Lung (tissue), 12 donors: ENCODE data around the gene CTTN. TPM values are rescaled to one million over a fixed set of nuclear protein-coding genes. Genes with fewer than 3 reads are reported as not detected.
A peak's percentile ranks its signal among the peaks of the same experiment; 100 is the strongest.

ENCODE experiments used
- ATAC-seq: fragments of 200-7000 bp; cut with Tn5 transposase; one replicate; pipeline ENCODE4 v1.9.1; 2020; ENCODE audit warnings: moderate number of reproducible peaks; ENCODE audit not compliant: insufficient read depth, low FRiP score
- DNase-seq, 3 donors: peaks; one replicate each; pipeline ENCODE4 v3.0.0-alpha.2; 2013 to 2017
- H3K27ac ChIP-seq, 2 donors: one replicate each; pipeline ENCODE4 v1.5.1; 2013; ENCODE audit warnings: mild to moderate bottlenecking in 2 of 2, moderate library complexity in 2 of 2, control low read depth in 1 of 2, inconsistent platforms in 1 of 2, low read depth in 1 of 2, low read length in 1 of 2
- H3K27me3 ChIP-seq, 3 donors: one replicate each; pipeline ENCODE4 v1.5.1; 2013; ENCODE audit warnings: low read length in 2 of 3; ENCODE audit not compliant: control insufficient read depth in 3 of 3, insufficient read depth in 3 of 3
- H3K36me3 ChIP-seq, 4 donors: one replicate each; pipeline ENCODE4 v1.5.1; 2013; ENCODE audit warnings: low read length in 4 of 4, mild to moderate bottlenecking in 1 of 4, moderate library complexity in 1 of 4; ENCODE audit not compliant: control insufficient read depth in 4 of 4, insufficient read depth in 4 of 4
- H3K4me1 ChIP-seq, 5 donors: one replicate each; pipeline ENCODE4 v1.5.1; 2013; ENCODE audit warnings: low read length in 5 of 5, mild to moderate bottlenecking in 2 of 5, moderate library complexity in 1 of 5; ENCODE audit not compliant: control insufficient read depth in 5 of 5, insufficient read depth in 5 of 5
- H3K4me3 ChIP-seq: one replicate; pipeline ENCODE4 v1.5.1; 2013; ENCODE audit warnings: mild to moderate bottlenecking, control low read depth, moderate library complexity
- H3K9ac ChIP-seq, 2 donors: one replicate each; pipeline ENCODE4 v1.5.1; 2013; ENCODE audit warnings: low read length in 2 of 2, control low read depth in 1 of 2; ENCODE audit not compliant: insufficient read depth in 1 of 2
- H3K9me3 ChIP-seq, 4 donors: one replicate each; pipeline ENCODE4 v1.5.1; 2013; ENCODE audit warnings: low read length in 3 of 4, mild to moderate bottlenecking in 1 of 4, moderate library complexity in 1 of 4; ENCODE audit not compliant: control insufficient read depth in 4 of 4, insufficient read depth in 3 of 4
- CTCF ChIP-seq: IDR thresholded peaks from 2 replicates; pipeline ENCODE4 v1.5.1; 2012; ENCODE audit warnings: mild to moderate bottlenecking; ENCODE audit errors: control extremely low read depth, extremely low read depth
- WGBS, 2 donors: extraction: QIAGEN DNeasy Blood & Tissue Kit; methylation state at CpG; one replicate each; pipeline ENCODE4 v1.1.7; 2013; 5-methylcytosine and 5-hydroxymethylcytosine counted together
- polyA plus RNA-seq, 2 donors: library from polyadenylated mRNA; stranded (reverse); fragments of 200-250 nt; gene quantifications; one replicate each; pipeline ENCODE4 v1.2.1, GENCODE V29; 2013
- total RNA-seq, 2 donors: library from RNA; depleted of rRNA in 1 of 2; stranded (reverse); fragments of >200 nt in 1 of 2; gene quantifications; one replicate each; pipeline ENCODE4 v1.2.1, GENCODE V29; 2014 to 2021
- donor health status: control.
- donor health status: control.
- donor health status: Bipolar disorder and iron deficiency.
- donor health status: healthy.
- donor health status: DM: yes; HTN: yes; CAD: no.

Gene CTTN
- total and polyA plus RNA-seq, 4 donors: 89.8 to 235 (median 154) TPM

- H3K4me1 ChIP-seq: no peaks in the 10 kb centered on the region
- 73 to 79% methylated on average over 19 of the region's 19 CpGs for WGBS, 2 donors
- no peak overlapping the region for H3K27ac ChIP-seq
- no peak for TF ChIP-seq CTCF
- H3K27me3 ChIP-seq: no peaks in the 10 kb centered on the region
- no peaks in the 10 kb centered on the region for H3K36me3 ChIP-seq
- no peak overlapping the region for H3K4me3 ChIP-seq
- no peak for ATAC-seq
- H3K9me3 ChIP-seq: peaks cover 0 to 1% (median 0%) of the 10 kb centered on the region in 4 donors
- no peak overlapping the region for H3K9ac ChIP-seq
- peak in 2 of 3 donors; percentile 19 to 21 for DNase-seq
Measured at GRCh38 chr11:70468256-70469195, 70.2 kb downstream of the CTTN start.

GRCh38 chr11:70470127-70470526, 71.8 kb downstream of the CTTN start:
- 20 to 47% methylated on average over 6 of the region's 6 CpGs for WGBS, 2 donors
- Histone ChIP-seq H3K36me3 (no peaks in the 10 kb centered on the region), H3K4me1 (no peaks in the 10 kb centered on the region), H3K27ac (no peak overlapping the region), H3K9ac (no peak overlapping the region), H3K9me3 (no peaks in the 10 kb centered on the region), H3K27me3 (no peaks in the 10 kb centered on the region), H3K4me3 (no peak overlapping the region)
- no peak for ATAC-seq
- peak in 1 of 3 donors; percentile 16 for DNase-seq
- TF ChIP-seq CTCF: no peak

GRCh38 chr11:70471254-70471653, 72.9 kb downstream of the CTTN start:
- Histone ChIP-seq H3K27me3 (no peaks in the 10 kb centered on the region), H3K27ac (no peak overlapping the region), H3K9me3 (no peaks in the 10 kb centered on the region), H3K4me3 (no peak overlapping the region), H3K9ac (no peak overlapping the region), H3K4me1 (no peaks in the 10 kb centered on the region), H3K36me3 (no peaks in the 10 kb centered on the region)
- DNase-seq: peak in 2 of 3 donors; percentile 19 to 25
- TF ChIP-seq CTCF: no peak
- WGBS, 2 donors: 47 to 54% methylated on average over 7 of the region's 7 CpGs
- no peak for ATAC-seq
